Measurements from ENCODE around the gene SLC24A3. TPM values are rescaled to one million over a fixed set of nuclear protein-coding genes. Genes with fewer than 3 reads are reported as not detected.

SLC24A3 gene
- total RNA-seq, 4 donors from 2014 or later: 12.9 to 49.8 (median 27.6) TPM

DNA sequence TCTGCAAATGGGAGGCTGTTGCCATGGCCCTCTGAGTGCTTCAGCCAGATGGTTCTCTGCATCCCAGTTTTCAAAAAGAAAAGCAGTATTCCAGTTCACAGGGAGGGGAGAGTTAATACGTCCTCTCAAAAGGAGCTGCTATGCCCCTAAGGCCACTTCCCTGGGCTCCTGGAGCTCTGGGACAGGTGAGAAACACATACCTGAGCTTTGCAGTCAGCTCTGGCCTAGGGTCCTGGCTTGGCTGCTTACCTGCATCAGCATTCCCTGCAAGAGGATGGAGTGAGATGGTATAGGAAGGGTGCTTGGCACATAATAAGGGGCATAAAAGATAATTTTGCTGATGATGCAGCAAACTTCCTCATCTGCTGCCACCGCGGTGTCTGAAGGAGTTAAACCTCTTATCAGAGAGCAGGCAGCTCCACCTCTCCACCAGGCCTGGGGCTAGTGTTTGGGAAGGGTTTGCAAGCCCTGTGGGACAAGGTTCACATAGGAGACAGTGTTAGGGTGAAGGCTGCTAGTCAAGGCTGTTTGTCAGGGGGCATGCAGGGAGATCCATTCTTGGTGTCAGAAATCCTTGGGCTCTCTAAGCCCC is 62.7 kb downstream of the SLC24A3 start:
- Histone ChIP-seq H3K27ac (peak overlapping the region; percentile 79 to 88), H3K9me3 (no peaks in the 10 kb centered on the region), H3K36me3 (no peaks in the 10 kb centered on the region), H3K4me1 (peaks cover 10 to 11% of the 10 kb centered on the region in 2 donors), H3K27me3 (no peaks in the 10 kb centered on the region), H3K4me3 (no peak overlapping the region)
- TF ChIP-seq, protein P1, sequence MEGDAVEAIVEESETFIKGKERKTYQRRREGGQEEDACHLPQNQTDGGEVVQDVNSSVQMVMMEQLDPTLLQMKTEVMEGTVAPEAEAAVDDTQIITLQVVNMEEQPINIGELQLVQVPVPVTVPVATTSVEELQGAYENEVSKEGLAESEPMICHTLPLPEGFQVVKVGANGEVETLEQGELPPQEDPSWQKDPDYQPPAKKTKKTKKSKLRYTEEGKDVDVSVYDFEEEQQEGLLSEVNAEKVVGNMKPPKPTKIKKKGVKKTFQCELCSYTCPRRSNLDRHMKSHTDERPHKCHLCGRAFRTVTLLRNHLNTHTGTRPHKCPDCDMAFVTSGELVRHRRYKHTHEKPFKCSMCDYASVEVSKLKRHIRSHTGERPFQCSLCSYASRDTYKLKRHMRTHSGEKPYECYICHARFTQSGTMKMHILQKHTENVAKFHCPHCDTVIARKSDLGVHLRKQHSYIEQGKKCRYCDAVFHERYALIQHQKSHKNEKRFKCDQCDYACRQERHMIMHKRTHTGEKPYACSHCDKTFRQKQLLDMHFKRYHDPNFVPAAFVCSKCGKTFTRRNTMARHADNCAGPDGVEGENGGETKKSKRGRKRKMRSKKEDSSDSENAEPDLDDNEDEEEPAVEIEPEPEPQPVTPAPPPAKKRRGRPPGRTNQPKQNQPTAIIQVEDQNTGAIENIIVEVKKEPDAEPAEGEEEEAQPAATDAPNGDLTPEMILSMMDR (IDR thresholded peaks at IDR 0.05): no peak
- TF ChIP-seq POLR2A (IDR thresholded peaks at IDR 0.05): no peak
- no peak for DNase-seq
- intact Hi-C loops (cut with DNase I; ENCODE audit: low total_unique reads): no loop called here

DNA sequence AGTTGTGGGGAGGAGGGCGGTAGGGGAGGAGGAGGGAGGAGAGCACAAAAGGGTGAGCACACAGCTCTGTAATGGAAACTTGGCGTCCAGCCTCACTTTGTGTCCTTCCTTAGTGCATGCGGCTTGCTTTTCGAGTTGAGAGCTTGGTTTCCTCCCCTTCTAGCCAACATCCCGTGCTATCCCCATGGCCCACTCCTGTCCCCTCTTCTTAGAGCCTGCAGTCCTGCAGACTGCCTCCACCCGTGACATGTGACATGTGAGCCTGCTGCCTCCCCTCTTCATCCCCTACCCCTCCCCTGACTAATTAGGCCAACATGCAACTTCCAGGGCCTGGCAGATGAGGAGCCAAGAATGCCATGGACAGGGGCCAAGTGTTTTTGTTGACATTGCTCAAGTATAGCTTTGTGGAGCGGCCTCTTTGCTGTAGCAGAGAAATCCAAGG is 63.2 kb downstream of the SLC24A3 start:
- Histone ChIP-seq H3K4me1 (peaks cover 10 to 11% of the 10 kb centered on the region in 2 donors), H3K27ac (peak overlapping the region; percentile 79 to 88), H3K36me3 (no peaks in the 10 kb centered on the region), H3K9me3 (no peaks in the 10 kb centered on the region), H3K4me3 (no peak overlapping the region), H3K27me3 (no peaks in the 10 kb centered on the region)
- intact Hi-C loops (cut with DNase I; ENCODE audit: low total_unique reads): no loop called here
- no peak for TF ChIP-seq POLR2A (IDR thresholded peaks at IDR 0.05)
- TF ChIP-seq, protein P1 (IDR thresholded peaks at IDR 0.05): no peak
- peak; percentile 86 to 93 for DNase-seq

DNA sequence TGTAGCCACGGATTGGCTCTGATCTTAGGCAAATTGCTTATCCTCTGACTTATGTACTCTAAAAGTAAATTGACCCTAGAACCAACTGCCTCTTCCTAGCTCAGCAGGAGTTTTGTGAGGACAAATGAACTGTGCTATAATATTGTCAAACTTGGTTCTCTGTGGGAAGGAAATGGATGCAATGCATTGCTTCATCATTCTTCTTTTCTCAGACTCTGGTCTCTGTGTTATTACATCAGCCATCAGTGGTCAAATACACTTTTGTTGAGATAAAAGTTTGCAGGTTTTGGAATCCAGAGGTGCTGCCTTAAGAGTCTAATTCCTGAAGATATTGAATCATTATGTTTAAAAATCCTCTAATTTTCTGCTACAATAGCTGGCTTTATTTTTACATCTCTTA is 64.9 kb downstream of the SLC24A3 start:
- intact Hi-C loops (cut with DNase I; ENCODE audit: low total_unique reads): no loop called here

GRCh38 chr20:19283490-19284025 is 71.1 kb downstream of the SLC24A3 start:
- DNase-seq: no peak
- TF ChIP-seq POLR2A (IDR thresholded peaks at IDR 0.05): no peak
- TF ChIP-seq, protein P1 (IDR thresholded peaks at IDR 0.05): no peak
- H3K4me3 ChIP-seq: no peak overlapping the region
- no peaks in the 10 kb centered on the region for H3K36me3 ChIP-seq
- intact Hi-C loops (cut with DNase I; ENCODE audit: low total_unique reads): no loop called here
- peaks cover 0 to 12% of the 10 kb centered on the region in 2 donors for H3K4me1 ChIP-seq
- no peaks in the 10 kb centered on the region for H3K9me3 ChIP-seq
- peak overlapping the region; percentile 73 to 79 for H3K27ac ChIP-seq
- H3K27me3 ChIP-seq: no peaks in the 10 kb centered on the region

More for the DNA sequence above, 64.9 kb downstream of the SLC24A3 start:
- peak overlapping the region in 1 of 2 donors; percentile 41 for H3K27ac ChIP-seq
- H3K4me1 ChIP-seq: peaks cover 10 to 11% of the 10 kb centered on the region in 2 donors
- no peaks in the 10 kb centered on the region for H3K27me3 ChIP-seq
- H3K9me3 ChIP-seq: no peaks in the 10 kb centered on the region
- no peak overlapping the region for H3K4me3 ChIP-seq
- DNase-seq: no peak
- TF ChIP-seq, protein P1 (IDR thresholded peaks at IDR 0.05): no peak
- TF ChIP-seq POLR2A (IDR thresholded peaks at IDR 0.05): no peak
- H3K36me3 ChIP-seq: no peaks in the 10 kb centered on the region

- Histone ChIP-seq H3K36me3 (no peaks in the 10 kb centered on the region), H3K4me1 (peaks cover 0 to 12% of the 10 kb centered on the region in 2 donors), H3K9me3 (no peaks in the 10 kb centered on the region), H3K27ac (peak overlapping the region; percentile 73 to 79), H3K27me3 (no peaks in the 10 kb centered on the region), H3K4me3 (no peak overlapping the region)
- intact Hi-C loops (cut with DNase I; ENCODE audit: low total_unique reads): no loop called here
- TF ChIP-seq, protein P1 (IDR thresholded peaks at IDR 0.05): no peak
- TF ChIP-seq POLR2A (IDR thresholded peaks at IDR 0.05): no peak
- peak; percentile 24 to 37 for DNase-seq
These were observed 72.1 kb downstream of the SLC24A3 start for GRCh38 chr20:19284400-19285178.
